GM18507 (cell line): ENCODE data around the gene CCDC102A.

Experiments
- DNase-seq: peaks from one replicate; pipeline ENCODE4 v3.0.0; 2011; ENCODE audit warnings: low read depth; ENCODE audit not compliant: insufficient read length; ENCODE audit errors: extremely low spot score
- FAIRE-seq: peaks from 2 replicates; lab custom pipeline; 2011; peaks lifted over from hg19 to GRCh38; lab: Jason Lieb, UNC

Gene CCDC102A

GRCh38 chr16:57527610-57528360, 8.6 kb downstream of the CCDC102A start:
- no peak for FAIRE-seq
- no peak for DNase-seq

GRCh38 chr16:57527027-57527426, 9.3 kb downstream of the CCDC102A start:
- FAIRE-seq, result no peak

GRCh38 chr16:57526498-57526897, 9.9 kb downstream of the CCDC102A start:
- no peak for FAIRE-seq
- no peak for DNase-seq

More at GRCh38 chr16:57527027-57527426, 9.3 kb downstream of the CCDC102A start:
- no peak for DNase-seq

- DNase-seq (no peak), FAIRE-seq (no peak)
Measured at GRCh38 chr16:57525761-57526160, 10.6 kb downstream of the CCDC102A start.

- peak; percentile 75 for FAIRE-seq
- DNase-seq, result no peak
Measured at GRCh38 chr16:57522960-57523359, 13.4 kb downstream of the CCDC102A start.

- DNase-seq (peak; percentile 79), FAIRE-seq (peak; percentile 95)
Measured at GRCh38 chr16:57519796-57520360, 16.5 kb downstream of the CCDC102A start.

- no peak for DNase-seq
- FAIRE-seq, result no peak
Measured at GRCh38 chr16:57518922-57519321, 17.4 kb downstream of the CCDC102A start.

- FAIRE-seq, result no peak
- no peak for DNase-seq
Measured at GRCh38 chr16:57518520-57518919, 17.9 kb downstream of the CCDC102A start.

- no peak for DNase-seq
- no peak for FAIRE-seq
Measured at GRCh38 chr16:57517397-57518367, 18.7 kb downstream of the CCDC102A start.

- FAIRE-seq, result no peak
- no peak for DNase-seq
Measured at GRCh38 chr16:57516773-57517172, 19.6 kb downstream of the CCDC102A start.

GRCh38 chr16:57516176-57516725, 20.1 kb downstream of the CCDC102A start:
- no peak for FAIRE-seq
- DNase-seq, result no peak

GRCh38 chr16:57514791-57515600, 21.4 kb downstream of the CCDC102A start:
- DNase-seq, result no peak
- no peak for FAIRE-seq

GRCh38 chr16:57514371-57514770, 22.0 kb downstream of the CCDC102A start:
- FAIRE-seq (no peak), DNase-seq (no peak)

GRCh38 chr16:57513371-57514102, 22.8 kb downstream of the CCDC102A start:
- FAIRE-seq (no peak), DNase-seq (no peak)

- no peak for DNase-seq
- no peak for FAIRE-seq
Measured at GRCh38 chr16:57512296-57513001, 23.9 kb downstream of the CCDC102A start.

- DNase-seq, result no peak
- FAIRE-seq, result no peak
Measured at GRCh38 chr16:57510016-57510871, 26.1 kb downstream of the CCDC102A start.
